Stomach (tissue), 9 donors: Measurements from ENCODE around the gene ATRX. TPM values are rescaled to one million over a fixed set of nuclear protein-coding genes. Genes with fewer than 3 reads are reported as not detected.
"Not testable (repeated sequence)": the region's sequence is repeated elsewhere in the genome, so short reads cannot be mapped to it uniquely, and the experiment has no call there.

Experiments
- DNase-seq, 2 donors: peaks; one replicate each; pipeline versions ENCODE4 v3.0.0 to v3.0.0-alpha.2; 2013 to 2019
- H3K27ac ChIP-seq, 5 donors: fragments of 200-600 bp in 4 of 5; sonication (generic) in 4 of 5; one replicate each; pipeline ENCODE4 v1.5.1; 2013 to 2019; ENCODE audit warnings: mild to moderate bottlenecking in 1 of 5, moderate library complexity in 1 of 5
- H3K27me3 ChIP-seq, 3 donors: fragments of 200-600 bp; sonication (generic); one replicate each; pipeline ENCODE4 v1.5.1; 2017 to 2019; ENCODE audit warnings: mixed run types in 1 of 3
- H3K36me3 ChIP-seq, 4 donors: fragments of 200-600 bp; sonication (generic); 1 replicate in 3 of 4; 2 replicates in 1 of 4; pipeline ENCODE4 v1.5.1; 2016 to 2019
- H3K4me1 ChIP-seq, 4 donors: fragments of 200-600 bp; sonication (generic); one replicate each; pipeline ENCODE4 v1.5.1; 2016 to 2019
- H3K4me3 ChIP-seq, 4 donors: fragments of 200-600 bp; sonication (generic) in 3 of 4; one replicate each; pipeline ENCODE4 v1.5.1; 2016 to 2019; ENCODE audit warnings: mild to moderate bottlenecking in 1 of 4
- H3K9me3 ChIP-seq, 4 donors: fragments of 200-600 bp; sonication (generic); one replicate each; pipeline ENCODE4 v1.5.1; 2016 to 2019
- EP300 ChIP-seq: sonication (generic); formaldehyde crosslinking; IDR thresholded peaks from one replicate; pipeline ENCODE4 v1.6.1; 2017; ENCODE audit warnings: antibody characterized with exemption
- POLR2A ChIP-seq, 4 donors: fragments of 450-650 bp; IDR thresholded peaks; one replicate each; pipeline ENCODE4 v1.6.1; 2016; ENCODE audit warnings: antibody characterized with exemption in 4 of 4, control low read depth in 2 of 4, mild to moderate bottlenecking in 1 of 4, moderate library complexity in 1 of 4
- POLR2AphosphoS5 ChIP-seq, 3 donors: sonication (generic); formaldehyde crosslinking; IDR thresholded peaks; one replicate each; pipeline ENCODE4 v1.6.1; 2016; ENCODE audit warnings: antibody characterized with exemption in 3 of 3
- WGBS, 5 donors: extraction: QIAGEN DNeasy Blood & Tissue Kit in 3 of 5; methylation state at CpG; one replicate each; pipeline versions ENCODE4 v1.1.5 to v1.1.7; 2013 to 2018; 5-methylcytosine and 5-hydroxymethylcytosine counted together
- intact Hi-C: fragments of 100-400 bp; cut with DNase I; formaldehyde crosslinking; loops from one replicate; pipeline ENCODE4 v1.15.1; 2023; ENCODE audit warnings: low total_unique reads
- polyA plus RNA-seq, 3 donors: library from polyadenylated mRNA; stranded (reverse); fragments of 200-250 nt; gene quantifications; one replicate each; pipeline ENCODE4 v1.2.3, GENCODE V29; 2013
- total RNA-seq, 5 donors: library from RNA; depleted of rRNA; stranded (reverse); fragments of >200 nt; gene quantifications; one replicate each; pipeline versions ENCODE4 v1.1.0 to v1.2.3, GENCODE V29; 2014 to 2016
- TF ChIP-seq, protein P1 (sequence below), 7 experiments: fragments of 450-650 bp in 4 of 7; fragments of 200-600 bp in 3 of 7; sonication (generic) in 3 of 7; IDR thresholded peaks; one replicate each; pipeline ENCODE4 v1.5.1; 2016 to 2019; ENCODE audit warnings: antibody characterized with exemption in 7 of 7, control low read depth in 2 of 7, mild to moderate bottlenecking in 1 of 7
- donor health status: healthy with polysubstance abuse.
- donor health status: Bipolar disorder and iron deficiency.
- donor health status: healthy.

Gene ATRX
- total and polyA plus RNA-seq, 8 donors = 7.9 to 225 (median 61.0) TPM

DNA sequence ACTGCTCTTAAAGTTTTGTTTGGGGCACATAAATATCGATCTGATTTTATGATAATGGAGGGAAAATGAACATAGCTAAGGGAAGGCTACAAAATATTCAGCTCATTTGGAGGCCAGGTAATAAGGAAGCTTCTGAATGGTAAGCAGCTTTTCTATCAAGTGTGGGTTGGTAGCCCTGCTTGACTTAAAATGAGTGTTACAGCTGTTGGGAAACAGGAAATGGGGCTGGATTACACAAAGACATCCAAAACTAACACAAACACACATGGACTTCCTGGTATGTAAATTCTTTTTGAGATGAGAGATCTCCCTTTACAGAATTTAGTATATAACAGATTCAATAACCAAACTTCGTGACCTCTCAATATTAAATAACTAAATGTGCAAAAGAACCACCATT, 280.8 kb downstream of the ATRX start:
- peaks cover 0 to 28% (median 22%) of the 10 kb centered on the region in 4 donors for H3K36me3 ChIP-seq
- H3K27ac ChIP-seq = peak overlapping the region in 1 of 5 donors; percentile 6
- TF ChIP-seq EP300 (no peak), POLR2A (IDR thresholded peaks at IDR 0.05) (no peak), POLR2AphosphoS5 (IDR thresholded peaks at IDR 0.05) (no peak)
- TF ChIP-seq, protein P1, sequence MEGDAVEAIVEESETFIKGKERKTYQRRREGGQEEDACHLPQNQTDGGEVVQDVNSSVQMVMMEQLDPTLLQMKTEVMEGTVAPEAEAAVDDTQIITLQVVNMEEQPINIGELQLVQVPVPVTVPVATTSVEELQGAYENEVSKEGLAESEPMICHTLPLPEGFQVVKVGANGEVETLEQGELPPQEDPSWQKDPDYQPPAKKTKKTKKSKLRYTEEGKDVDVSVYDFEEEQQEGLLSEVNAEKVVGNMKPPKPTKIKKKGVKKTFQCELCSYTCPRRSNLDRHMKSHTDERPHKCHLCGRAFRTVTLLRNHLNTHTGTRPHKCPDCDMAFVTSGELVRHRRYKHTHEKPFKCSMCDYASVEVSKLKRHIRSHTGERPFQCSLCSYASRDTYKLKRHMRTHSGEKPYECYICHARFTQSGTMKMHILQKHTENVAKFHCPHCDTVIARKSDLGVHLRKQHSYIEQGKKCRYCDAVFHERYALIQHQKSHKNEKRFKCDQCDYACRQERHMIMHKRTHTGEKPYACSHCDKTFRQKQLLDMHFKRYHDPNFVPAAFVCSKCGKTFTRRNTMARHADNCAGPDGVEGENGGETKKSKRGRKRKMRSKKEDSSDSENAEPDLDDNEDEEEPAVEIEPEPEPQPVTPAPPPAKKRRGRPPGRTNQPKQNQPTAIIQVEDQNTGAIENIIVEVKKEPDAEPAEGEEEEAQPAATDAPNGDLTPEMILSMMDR (IDR thresholded peaks at IDR 0.05) = no peak
- H3K27me3 ChIP-seq = no peaks in the 10 kb centered on the region
- H3K9me3 ChIP-seq = no peaks in the 10 kb centered on the region
- peaks cover 0 to 8% (median 0%) of the 10 kb centered on the region in 4 donors for H3K4me1 ChIP-seq
- no peak overlapping the region for H3K4me3 ChIP-seq
- peak in 1 of 2 donors; percentile 35 for DNase-seq
- 66 to 89% (median 70%) methylated on average over 2 of the region's 2 CpGs for WGBS, 5 donors
- intact Hi-C loops = no loop called here

DNA sequence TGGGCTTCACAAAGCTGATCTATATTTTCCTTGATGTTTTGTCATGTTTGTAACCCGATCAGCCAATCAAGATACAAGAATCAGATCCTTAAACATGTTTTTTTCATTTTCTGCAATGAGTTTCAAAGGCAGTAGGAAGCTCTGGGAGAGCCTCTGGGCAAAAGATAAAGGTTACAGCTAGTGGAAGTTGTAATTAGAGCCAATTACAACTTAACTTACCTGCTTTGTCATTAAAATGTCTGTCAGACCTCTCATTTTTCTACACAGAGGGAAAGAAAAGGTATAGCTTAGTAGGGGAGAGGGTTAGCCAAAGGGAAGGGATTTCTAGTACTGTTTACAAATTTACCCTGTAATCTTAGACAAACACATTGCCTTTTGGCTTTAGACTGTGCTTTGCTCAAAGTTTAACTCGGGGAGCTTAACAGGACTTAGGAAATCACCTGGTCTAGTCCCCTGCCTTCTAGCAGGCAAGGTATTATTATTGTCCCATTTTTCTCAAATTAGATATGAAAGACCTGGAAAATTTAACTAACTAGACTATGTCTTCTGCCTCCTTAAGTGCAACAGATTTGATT, 283.0 kb downstream of the ATRX start:
- 11 to 21% (median 16%) methylated on average over 2 of the region's 2 CpGs for WGBS, 5 donors
- DNase-seq = peak in 1 of 2 donors; percentile 14
- Histone ChIP-seq H3K4me3 (peak overlapping the region in 1 of 4 donors; percentile 8), H3K27me3 (no peaks in the 10 kb centered on the region), H3K27ac (no peak overlapping the region), H3K4me1 (peaks cover 0 to 8% (median 0%) of the 10 kb centered on the region in 4 donors), H3K9me3 (no peaks in the 10 kb centered on the region), H3K36me3 (peaks cover 0 to 9% (median 3%) of the 10 kb centered on the region in 4 donors)
- TF ChIP-seq POLR2AphosphoS5 (IDR thresholded peaks at IDR 0.05) = no peak
- no peak for TF ChIP-seq EP300
- no peak for TF ChIP-seq POLR2A (IDR thresholded peaks at IDR 0.05)
- TF ChIP-seq, protein P1 (IDR thresholded peaks at IDR 0.05) = no peak
- intact Hi-C loops = no loop called here

DNA sequence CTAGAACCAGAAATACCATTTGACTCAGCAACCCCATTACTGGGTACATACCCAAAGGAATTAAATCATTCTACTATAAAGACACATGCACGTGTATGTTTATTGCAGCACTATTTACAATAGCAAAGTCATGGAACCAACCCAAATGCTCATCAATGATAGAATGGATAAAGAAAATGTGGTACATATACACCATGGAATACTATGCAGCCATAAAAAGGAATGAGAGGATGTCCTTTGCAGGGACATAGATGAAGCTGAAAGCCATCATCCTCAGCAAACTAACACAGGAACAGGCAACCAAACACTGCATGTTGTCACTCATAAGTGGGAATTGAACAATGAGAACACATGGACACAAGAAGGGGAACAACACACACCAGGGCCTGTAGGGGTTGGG, 285.9 kb downstream of the ATRX start:
- H3K4me3 ChIP-seq, DNase-seq, H3K4me1 ChIP-seq, H3K36me3 ChIP-seq, H3K27ac ChIP-seq, H3K9me3 ChIP-seq, intact Hi-C loops, H3K27me3 ChIP-seq: not testable (repeated sequence)
- 58 to 93% (median 82%) methylated on average over 1 of the region's 1 CpG for WGBS, 5 donors

DNA sequence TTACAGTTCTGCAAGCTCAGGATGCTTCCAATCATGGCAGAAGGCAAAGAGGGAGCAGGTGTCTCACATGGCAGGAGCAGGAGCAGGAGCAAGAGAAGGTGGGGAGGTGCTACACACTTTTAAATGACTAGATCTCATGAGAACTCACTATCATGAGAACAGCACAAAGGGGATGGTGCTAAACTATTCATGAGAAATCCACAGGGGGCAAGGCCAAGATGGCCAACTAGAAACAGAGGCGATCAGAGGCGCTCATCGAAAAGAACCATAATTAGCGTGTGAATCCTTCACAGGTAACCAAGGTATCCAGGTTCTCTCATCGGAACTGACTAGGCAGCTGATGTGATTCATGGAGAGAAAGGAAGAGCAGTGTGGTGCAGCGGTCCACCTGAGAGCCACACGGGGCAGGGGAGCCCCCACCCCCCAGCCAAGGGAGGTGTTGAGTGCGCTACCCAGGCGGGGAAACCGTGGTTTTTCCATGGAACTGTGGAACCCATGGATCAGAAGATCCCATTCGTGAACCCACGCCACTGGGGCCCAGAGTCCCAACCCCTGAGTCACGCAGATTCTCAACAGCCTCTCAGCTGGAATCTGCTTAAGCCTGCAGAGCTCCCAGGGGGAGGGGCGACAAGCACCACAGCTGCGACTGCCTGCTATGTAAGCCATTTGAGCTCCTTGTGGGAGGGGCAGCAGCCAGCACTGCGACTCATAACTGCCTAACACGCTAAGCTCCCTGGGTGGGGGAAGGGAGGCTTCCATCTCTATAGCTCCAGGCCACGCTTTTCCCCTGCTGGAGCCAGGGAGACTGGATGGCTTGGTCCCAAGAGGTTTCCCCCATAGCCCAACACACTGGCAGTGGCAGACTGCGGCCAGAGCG, 292.1 kb downstream of the ATRX start:
- no peaks in the 10 kb centered on the region for H3K4me1 ChIP-seq
- no peak overlapping the region for H3K4me3 ChIP-seq
- WGBS, 5 donors = 61 to 77% (median 63%) methylated on average over 7 to 20 of the region's 20 CpGs
- intact Hi-C loops = no loop called here
- no peaks in the 10 kb centered on the region for H3K9me3 ChIP-seq
- H3K36me3 ChIP-seq = no peaks in the 10 kb centered on the region
- H3K27ac ChIP-seq = no peak overlapping the region
- H3K27me3 ChIP-seq = no peaks in the 10 kb centered on the region
- peak in 1 of 2 donors; percentile 45 for DNase-seq
- TF ChIP-seq, protein P1 (IDR thresholded peaks at IDR 0.05) = no peak

DNA sequence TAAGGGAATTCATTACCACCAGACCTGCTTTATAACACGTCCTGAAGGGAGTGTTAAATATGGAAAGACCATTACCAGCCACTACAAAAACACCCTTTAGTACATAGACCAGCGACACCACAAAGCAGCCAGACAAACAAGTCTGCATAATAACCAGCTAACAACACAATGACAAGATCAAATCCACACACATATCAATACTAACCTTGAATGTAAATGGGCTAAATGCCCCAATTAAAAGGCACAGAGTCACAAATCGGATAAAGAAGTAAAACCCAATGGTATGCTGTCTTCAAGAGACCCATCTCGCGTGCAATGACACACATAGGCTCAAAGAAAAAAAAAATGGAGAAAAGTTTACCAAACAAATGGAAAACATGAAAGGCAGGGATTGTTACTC, 302.0 kb downstream of the ATRX start:
- no peak for DNase-seq
- TF ChIP-seq POLR2A (IDR thresholded peaks at IDR 0.05) = no peak
- TF ChIP-seq, protein P1 (IDR thresholded peaks at IDR 0.05) = no peak
- TF ChIP-seq POLR2AphosphoS5 (IDR thresholded peaks at IDR 0.05) = no peak
- no peak for TF ChIP-seq EP300
- peaks cover 0 to 19% (median 7%) of the 10 kb centered on the region in 4 donors for H3K9me3 ChIP-seq
- WGBS, 5 donors = 65 to 88% (median 81%) methylated on average over 5 of the region's 5 CpGs
- no peaks in the 10 kb centered on the region for H3K36me3 ChIP-seq
- H3K4me3 ChIP-seq = no peak overlapping the region
- H3K4me1 ChIP-seq = no peaks in the 10 kb centered on the region
- H3K27me3 ChIP-seq = no peaks in the 10 kb centered on the region
- intact Hi-C loops = no loop called here
- no peak overlapping the region for H3K27ac ChIP-seq
